ENCODE measurements around the gene HOXC6. TPM values are rescaled to one million over a fixed set of nuclear protein-coding genes. Genes with fewer than 3 reads are reported as not detected.
A peak's percentile ranks its signal among the peaks of the same experiment; 100 is the strongest.

HOXC6 gene
- total RNA-seq, 4 donors from 2014 or later: 0.21 to 1.1 (median 0.30) TPM; not detected in 1

DNA sequence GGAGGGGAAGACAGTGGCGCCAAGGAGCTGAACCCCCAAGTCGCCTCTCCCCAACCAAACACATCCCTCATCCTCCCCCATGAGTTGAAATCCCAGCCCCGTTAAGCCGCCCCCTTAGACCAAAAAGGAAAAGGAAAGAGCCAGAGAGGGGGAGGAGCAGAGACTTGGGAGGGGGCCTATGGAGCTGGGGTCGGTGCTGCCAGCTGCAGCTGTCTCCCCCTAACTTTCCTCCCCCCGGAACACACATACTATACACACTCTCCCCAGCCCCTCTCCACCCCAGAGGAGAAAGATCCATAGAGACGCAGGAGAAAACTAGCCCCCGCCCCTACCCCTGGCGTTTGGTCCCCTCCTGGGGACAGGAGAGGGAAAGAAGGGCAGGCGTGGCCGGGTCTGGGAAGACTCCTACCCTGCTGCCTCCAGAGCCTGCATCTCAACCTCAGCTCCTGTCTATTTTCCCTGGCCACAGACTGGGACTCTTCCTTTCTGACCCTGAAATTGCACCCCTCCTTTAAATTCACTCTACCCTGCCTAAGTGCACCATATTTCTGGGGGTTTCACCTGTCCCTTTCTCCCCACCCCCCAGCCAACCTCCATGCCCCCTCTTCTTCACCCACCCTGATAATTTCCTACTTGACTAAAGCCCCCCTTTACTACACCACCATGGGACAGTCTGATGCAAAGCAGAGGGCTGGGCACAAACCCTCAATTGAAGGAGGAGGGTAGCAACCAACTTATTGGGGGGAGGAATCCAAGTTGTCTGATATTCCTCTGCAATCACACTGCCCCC is 29.9 kb upstream of the HOXC6 start:
- Histone ChIP-seq H3K9me3 (no peaks in the 10 kb centered on the region), H3K4me3 (no peak overlapping the region), H3K4me1 (peaks cover 32 to 54% (median 37%) of the 10 kb centered on the region in 3 donors), H3K36me3 (no peaks in the 10 kb centered on the region), H3K27ac (no peak overlapping the region), H3K27me3 (peaks cover 19 to 100% (median 83%) of the 10 kb centered on the region in 4 donors)
- TF ChIP-seq, protein P1, sequence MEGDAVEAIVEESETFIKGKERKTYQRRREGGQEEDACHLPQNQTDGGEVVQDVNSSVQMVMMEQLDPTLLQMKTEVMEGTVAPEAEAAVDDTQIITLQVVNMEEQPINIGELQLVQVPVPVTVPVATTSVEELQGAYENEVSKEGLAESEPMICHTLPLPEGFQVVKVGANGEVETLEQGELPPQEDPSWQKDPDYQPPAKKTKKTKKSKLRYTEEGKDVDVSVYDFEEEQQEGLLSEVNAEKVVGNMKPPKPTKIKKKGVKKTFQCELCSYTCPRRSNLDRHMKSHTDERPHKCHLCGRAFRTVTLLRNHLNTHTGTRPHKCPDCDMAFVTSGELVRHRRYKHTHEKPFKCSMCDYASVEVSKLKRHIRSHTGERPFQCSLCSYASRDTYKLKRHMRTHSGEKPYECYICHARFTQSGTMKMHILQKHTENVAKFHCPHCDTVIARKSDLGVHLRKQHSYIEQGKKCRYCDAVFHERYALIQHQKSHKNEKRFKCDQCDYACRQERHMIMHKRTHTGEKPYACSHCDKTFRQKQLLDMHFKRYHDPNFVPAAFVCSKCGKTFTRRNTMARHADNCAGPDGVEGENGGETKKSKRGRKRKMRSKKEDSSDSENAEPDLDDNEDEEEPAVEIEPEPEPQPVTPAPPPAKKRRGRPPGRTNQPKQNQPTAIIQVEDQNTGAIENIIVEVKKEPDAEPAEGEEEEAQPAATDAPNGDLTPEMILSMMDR (IDR thresholded peaks at IDR 0.05): no peak
- no peak for TF ChIP-seq POLR2A (IDR thresholded peaks at IDR 0.05)
- no peak for DNase-seq
- intact Hi-C loops (cut with DNase I): no loop called here
- WGBS, 2 donors: 24 to 50% methylated on average over 9 to 11 of the region's 11 CpGs

DNA sequence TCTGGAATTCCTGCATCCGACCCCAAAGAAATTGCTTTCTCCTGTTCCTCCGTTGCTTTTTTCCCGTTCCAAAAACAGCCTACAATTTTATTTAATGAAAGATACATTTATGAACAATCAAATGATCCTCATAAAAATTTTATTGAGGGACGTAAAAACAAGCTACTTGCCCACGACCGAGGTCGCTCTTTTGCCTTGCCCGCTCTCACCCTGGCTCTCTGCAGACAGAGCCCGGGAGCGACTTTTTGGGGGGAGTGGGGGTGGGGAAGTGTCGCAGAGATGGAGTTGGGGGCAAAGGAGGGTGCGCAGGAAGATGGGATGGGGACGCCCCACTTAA is 29.4 kb upstream of the HOXC6 start:
- H3K9me3 ChIP-seq: no peaks in the 10 kb centered on the region
- intact Hi-C loops (cut with DNase I): no loop called here
- peak overlapping the region in 1 of 4 donors; percentile 59 for H3K4me3 ChIP-seq
- H3K27ac ChIP-seq: no peak overlapping the region
- H3K4me1 ChIP-seq: peaks cover 32 to 53% (median 37%) of the 10 kb centered on the region in 3 donors
- 5 to 21% methylated on average over 9 to 13 of the region's 13 CpGs for WGBS, 2 donors
- H3K36me3 ChIP-seq: no peaks in the 10 kb centered on the region
- no peak for TF ChIP-seq POLR2A (IDR thresholded peaks at IDR 0.05)
- TF ChIP-seq, protein P1 (IDR thresholded peaks at IDR 0.05): no peak
- DNase-seq: no peak
- H3K27me3 ChIP-seq: peaks cover 19 to 100% (median 83%) of the 10 kb centered on the region in 4 donors

- Histone ChIP-seq H3K27ac (peak overlapping the region in 2 of 4 donors; percentile 37 to 81), H3K4me1 (peaks cover 24 to 46% (median 30%) of the 10 kb centered on the region in 3 donors), H3K27me3 (peaks cover 12 to 100% (median 79%) of the 10 kb centered on the region in 4 donors), H3K9me3 (no peaks in the 10 kb centered on the region), H3K4me3 (peak overlapping the region; percentile 39 to 63 (median 58)), H3K36me3 (no peaks in the 10 kb centered on the region)
- intact Hi-C loops (cut with DNase I): no loop called here
- TF ChIP-seq, protein P1 (IDR thresholded peaks at IDR 0.05): no peak
- TF ChIP-seq POLR2A (IDR thresholded peaks at IDR 0.05): no peak
- no peak for DNase-seq
- WGBS, 2 donors: 2 to 4% methylated on average over 20 to 26 of the region's 35 CpGs
These were observed 28.6 kb upstream of the HOXC6 start for GRCh38 chr12:53999559-54000115.

- H3K4me1 ChIP-seq: peaks cover 16 to 39% (median 22%) of the 10 kb centered on the region in 3 donors
- peaks cover 11 to 100% (median 79%) of the 10 kb centered on the region in 4 donors for H3K27me3 ChIP-seq
- intact Hi-C loops (cut with DNase I): no loop called here
- no peaks in the 10 kb centered on the region for H3K9me3 ChIP-seq
- H3K36me3 ChIP-seq: no peaks in the 10 kb centered on the region
- TF ChIP-seq POLR2A (IDR thresholded peaks at IDR 0.05): no peak
- TF ChIP-seq, protein P1 (IDR thresholded peaks at IDR 0.05): no peak
- 5 to 7% methylated on average over 18 to 32 of the region's 87 CpGs for WGBS, 2 donors
- peak within 1 kb of the TSS in 2 of 4 donors; percentile 37 to 81 for H3K27ac ChIP-seq
- peak within 1 kb of the TSS; percentile 39 to 63 (median 58) for H3K4me3 ChIP-seq
- no peak for DNase-seq
These were observed 27.8 kb upstream of the HOXC6 start, which contains the start of gene HOXC9 for GRCh38 chr12:54000116-54001114. Gene HOXC9 (plus strand): TSS chr12:54000161. CDS start chr12:54000189, 28 bp downstream.

Data from esophagus squamous epithelium (tissue), 5 donors.